HepG2 (cell line): ENCODE measurements around the gene TMEM95. TPM values are rescaled to one million over a fixed set of nuclear protein-coding genes. Genes with fewer than 3 reads are reported as not detected.

Experiments
- ATAC-seq: fragments of 200-7000 bp; cut with Tn5 transposase; 3 replicates; pipeline ENCODE4 v1.9.1; 2020; ENCODE audit warnings: mild to moderate bottlenecking, moderate library complexity
- BruUV-seq: library from RNA; stranded (reverse); fragments of 400-500 nt; replicated peaks from 2 replicates; lab custom pipeline; 2021; lab: Mats Ljungman, UMichigan
- CTCF ChIA-PET: fragments of 300-600 bp; formaldehyde crosslinking; extraction: SDS; loops from one replicate; lab custom pipeline; 2021; ENCODE audit warnings: low total read pairs, inconsistent platforms, low intra/inter-chr PET ratio; lab: Yijun Ruan, JAX
- POLR2A ChIA-PET: fragments of 350-600 bp; sonication (Branson Sonifier 250); formaldehyde crosslinking; loops from one replicate; lab custom pipeline; 2020; ENCODE audit warnings: antibody characterized with exemption, inconsistent platforms; lab: Yijun Ruan, JAX
- DNase-seq: peaks from one replicate; pipeline ENCODE4 v3.0.0-alpha.2; 2015; ENCODE audit warnings: low spot score
- FAIRE-seq: peaks from 3 replicates; lab custom pipeline; 2011; peaks lifted over from hg19 to GRCh38; lab: Jason Lieb, UNC
- H2AFZ ChIP-seq: one replicate; pipeline ENCODE4 v1.6.1; 2011; ENCODE audit warnings: low read length, inconsistent platforms
- H3K27ac ChIP-seq: fragments of 300-600 bp; 3 replicates; pipeline ENCODE4 v1.8.0; 2011; ENCODE audit warnings: mixed run types, mild to moderate bottlenecking, mixed read lengths, low read length, inconsistent platforms; ENCODE audit not compliant: insufficient read depth; ENCODE audit errors: extremely low read length
- H3K27me3 ChIP-seq, 2 experiments: fragments of 200-600 bp in 1 of 2; 2 replicates in 1 of 2; 3 replicates in 1 of 2; pipeline versions ENCODE4 v1.6.0 to v1.8.0; 2011; ENCODE audit warnings: low read length in 2 of 2, mild to moderate bottlenecking in 2 of 2, moderate library complexity in 2 of 2, inconsistent platforms in 1 of 2; ENCODE audit not compliant: insufficient read depth in 2 of 2, control insufficient read depth in 1 of 2
- H3K36me3 ChIP-seq, 2 experiments: fragments of 200-600 bp in 1 of 2; replicated peaks in 1 of 2; 2 replicates in 1 of 2; 3 replicates in 1 of 2; pipeline versions ENCODE4 v1.5.1 to v1.8.0; 2011; ENCODE audit warnings: low read length in 2 of 2, inconsistent platforms in 1 of 2; ENCODE audit not compliant: insufficient read depth in 2 of 2, control insufficient read depth in 1 of 2
- H3K4me1 ChIP-seq: 2 replicates; pipeline ENCODE4 v1.5.1; 2012; ENCODE audit warnings: low read length, inconsistent platforms; ENCODE audit not compliant: insufficient read depth
- H3K4me2 ChIP-seq: 2 replicates; pipeline ENCODE4 v1.6.0; 2011; ENCODE audit warnings: low read depth, low read length, inconsistent platforms
- H3K4me3 ChIP-seq, 3 experiments: fragments of 200-600 bp in 1 of 3; sonication (generic), shearing (Covaris generic) in 1 of 3; replicated peaks in 1 of 3; 2 replicates each; pipeline ENCODE4 v1.5.1; 2011 to 2016; ENCODE audit warnings: low read length in 3 of 3, inconsistent platforms in 2 of 3, low read depth in 2 of 3, mild to moderate bottlenecking in 2 of 3, control low read depth in 1 of 3, mixed read lengths in 1 of 3; ENCODE audit not compliant: insufficient read depth in 1 of 3
- H3K79me2 ChIP-seq: one replicate; pipeline ENCODE4 v1.6.1; 2011; ENCODE audit warnings: low read length, inconsistent platforms; ENCODE audit not compliant: insufficient read depth
- H3K9ac ChIP-seq: 2 replicates; pipeline ENCODE4 v1.6.0; 2011; ENCODE audit warnings: mild to moderate bottlenecking, low read depth, low read length, inconsistent platforms; ENCODE audit not compliant: insufficient read depth
- H3K9me3 ChIP-seq: 2 replicates; pipeline ENCODE4 v1.5.1; 2012; ENCODE audit warnings: mild to moderate bottlenecking, low read length
- H4K20me1 ChIP-seq: 2 replicates; pipeline ENCODE4 v1.6.0; 2011; ENCODE audit warnings: inconsistent platforms, mild to moderate bottlenecking, low read length, moderate library complexity; ENCODE audit not compliant: insufficient read depth
- CREB1 ChIP-seq, 2 experiments: fragments of 450-650 bp in 1 of 2; IDR thresholded peaks; 2 replicates each; pipeline ENCODE4 v1.6.1; 2016 to 2017; ENCODE audit warnings: control low read depth in 1 of 2, mild to moderate bottlenecking in 1 of 2, missing compliant biosample characterization in 1 of 2, missing genetic modification characterization in 1 of 2
- JUND ChIP-seq: sonication (generic); formaldehyde crosslinking; IDR thresholded peaks from 2 replicates; pipeline ENCODE4 v1.8.0; 2022; ENCODE audit warnings: mild to moderate bottlenecking, missing genetic modification reagents
- POLR2A ChIP-seq, 2 experiments: IDR thresholded peaks; 2 replicates each; pipeline ENCODE4 v1.6.1; 2011; ENCODE audit warnings: low read depth in 2 of 2, low read length in 2 of 2, mild to moderate bottlenecking in 1 of 2, moderate library complexity in 1 of 2; ENCODE audit not compliant: insufficient read depth in 1 of 2
- RBM22 ChIP-seq: fragments of 200-400 bp; formaldehyde crosslinking; optimal IDR thresholded peaks from 2 replicates; pipeline ENCODE3; 2017; ENCODE audit warnings: mild to moderate bottlenecking, low read length, moderate library complexity
- REL ChIP-seq: sonication (generic); formaldehyde crosslinking; conservative IDR thresholded peaks from 2 replicates; pipeline ENCODE4 v1.8.0; 2022; ENCODE audit warnings: mild to moderate bottlenecking, missing genetic modification reagents, moderate library complexity
- RFXAP ChIP-seq: sonication (generic); formaldehyde crosslinking; IDR thresholded peaks from 2 replicates; pipeline ENCODE4 v1.4.0; 2020; ENCODE audit warnings: missing genetic modification reagents, borderline replicate concordance
- RXRA ChIP-seq: sonication (generic); formaldehyde crosslinking; IDR thresholded peaks from 2 replicates; pipeline ENCODE4 v1.5.1; 2020; ENCODE audit warnings: missing genetic modification reagents
- SMARCE1 ChIP-seq: fragments of 450-650 bp; IDR thresholded peaks from 2 replicates; pipeline ENCODE4 v1.6.1; 2017; ENCODE audit warnings: borderline replicate concordance
- SRY ChIP-seq: sonication (generic); formaldehyde crosslinking; IDR thresholded peaks from 2 replicates; pipeline ENCODE4 v1.8.0; 2022; ENCODE audit warnings: mild to moderate bottlenecking, missing genetic modification reagents
- SSRP1 ChIP-seq: IDR thresholded peaks from 2 replicates; pipeline ENCODE4 v1.6.1; 2016; ENCODE audit warnings: control low read depth
- YEATS4 ChIP-seq: sonication (generic); formaldehyde crosslinking; IDR thresholded peaks from 2 replicates; pipeline ENCODE4 v1.4.0; 2020; ENCODE audit warnings: missing genetic modification reagents, borderline replicate concordance
- ZNF260 ChIP-seq: sonication (generic); formaldehyde crosslinking; IDR thresholded peaks from 2 replicates; pipeline ENCODE4 v1.4.0; 2020; ENCODE audit warnings: missing genetic modification reagents, low read depth, mild to moderate bottlenecking, borderline replicate concordance
- ZNF546 ChIP-seq: sonication (generic); formaldehyde crosslinking; conservative IDR thresholded peaks from 2 replicates; pipeline ENCODE4 v1.8.1; 2023; ENCODE audit warnings: mild to moderate bottlenecking, missing genetic modification reagents
- ZNF839 ChIP-seq: sonication (generic); formaldehyde crosslinking; IDR thresholded peaks from 2 replicates; pipeline ENCODE4 v1.4.0; 2020; ENCODE audit warnings: missing genetic modification reagents, mild to moderate bottlenecking, borderline replicate concordance
- WGBS: methylation state at CpG from one replicate; pipeline ENCODE4 v1.1.6; 2017; ENCODE audit warnings: low lambda C conversion rate; 5-methylcytosine and 5-hydroxymethylcytosine counted together
- in situ Hi-C: cut with HindIII; loops from 2 replicates; pipeline ENCODE4 v1.10.0; 2017; ENCODE audit warnings: low pct_unique_long_range_greater_than_20kb; ENCODE audit not compliant: extremely low pct_ligation_motif_present
- intact Hi-C: fragments of 100-400 bp; cut with micrococcal nuclease; formaldehyde crosslinking; loops from one replicate; pipeline ENCODE4 v1.10.0; 2022; ENCODE audit not compliant: unreplicated experiment
- polyA plus RNA-seq, 8 experiments: library from polyadenylated mRNA; depleted of rRNA in 3 of 8; stranded (reverse) in 7 of 8; unstranded in 1 of 8; fragments of >200 nt; fragmentation: Illumina TruSeq in 4 of 8; extraction: Trizol in 4 of 8; gene quantifications; 2 replicates each; pipeline versions ENCODE4 v1.2.1 to v1.2.3, GENCODE V29; 2011 to 2016; ENCODE audit warnings: low read depth in 4 of 8, missing spikeins in 1 of 8, mixed read lengths in 1 of 8; ENCODE audit not compliant: insufficient read depth in 1 of 8
- total RNA-seq, 5 experiments: library from RNA; depleted of rRNA; stranded (reverse); fragments of >200 nt; fragmentation: Illumina TruSeq; extraction: Trizol; gene quantifications; 2 replicates each; pipeline ENCODE4 v1.2.3, GENCODE V29; 2016; ENCODE audit warnings: low read depth in 1 of 5
- TF ChIP-seq, protein P1 (sequence below): sonication (generic); formaldehyde crosslinking; IDR thresholded peaks from 2 replicates; pipeline ENCODE4 v1.4.0; 2020; ENCODE audit warnings: missing genetic modification reagents
- TF ChIP-seq, protein P2 (sequence below): sonication (generic); formaldehyde crosslinking; conservative IDR thresholded peaks from 2 replicates; pipeline ENCODE4 v1.4.0; 2020; ENCODE audit warnings: missing genetic modification reagents

Gene TMEM95
- total and polyA plus RNA-seq, 2 of the 13 experiments (the other 11 are each of a cell fraction or from before 2014, with no cell fraction given), result not detected

DNA sequence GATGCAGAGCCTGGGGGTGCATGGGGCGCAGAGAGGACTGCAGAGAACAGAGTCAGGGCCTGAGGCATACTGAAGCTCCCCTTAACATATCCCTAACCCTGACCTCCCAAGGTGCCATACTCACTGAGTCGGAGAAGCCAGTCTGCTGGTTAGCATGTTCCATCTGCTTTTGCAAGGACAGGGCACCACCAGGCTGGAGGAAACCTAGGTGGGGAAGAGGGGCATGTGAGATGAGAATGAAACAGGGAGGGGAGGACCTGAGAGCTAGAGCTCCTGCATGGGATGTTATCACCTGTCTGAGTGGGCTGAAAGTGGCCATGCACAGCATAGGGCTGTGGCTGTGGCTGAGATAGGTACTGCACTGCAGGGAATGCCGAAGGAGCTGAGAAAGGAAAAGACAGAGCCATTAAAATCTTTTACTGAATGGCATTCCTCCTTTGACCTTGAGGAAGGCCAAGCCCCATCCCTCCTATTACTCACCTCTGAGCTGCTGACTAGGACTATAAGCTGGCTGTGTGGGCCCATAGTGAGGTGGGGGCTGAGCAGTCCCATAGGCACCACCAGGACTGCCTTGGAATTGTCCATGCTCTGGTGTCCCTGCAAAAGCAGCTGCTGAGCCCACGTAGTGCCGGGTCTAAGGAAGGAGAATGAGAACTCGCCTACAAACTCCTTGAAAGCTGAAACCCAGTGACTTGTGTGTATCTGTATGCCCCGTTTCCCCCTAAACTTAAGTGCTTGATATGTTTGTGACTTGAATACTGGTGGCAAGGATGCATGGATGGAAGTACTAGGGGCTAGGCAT lies 41.7 kb upstream of the TMEM95 start (continued):
- TF ChIP-seq JUND (CRISPR knock-in tag), result peak; percentile 23; the same call in 1 of the 2 replicates
- TF ChIP-seq RXRA, result no peak
- peak; percentile 51 to 70; a peak in 3 of 4 replicates for TF ChIP-seq POLR2A (IDR thresholded peaks at IDR 0.05; ENCODE audit: insufficient read depth in 1 of 2, low read depth in 2 of 2, low read length in 2 of 2)
- TF ChIP-seq SSRP1 (CRISPR knock-in tag), result peak; percentile 15; the same call in 1 of the 2 replicates
- TF ChIP-seq, all 625 proteins: peak for 13

DNA sequence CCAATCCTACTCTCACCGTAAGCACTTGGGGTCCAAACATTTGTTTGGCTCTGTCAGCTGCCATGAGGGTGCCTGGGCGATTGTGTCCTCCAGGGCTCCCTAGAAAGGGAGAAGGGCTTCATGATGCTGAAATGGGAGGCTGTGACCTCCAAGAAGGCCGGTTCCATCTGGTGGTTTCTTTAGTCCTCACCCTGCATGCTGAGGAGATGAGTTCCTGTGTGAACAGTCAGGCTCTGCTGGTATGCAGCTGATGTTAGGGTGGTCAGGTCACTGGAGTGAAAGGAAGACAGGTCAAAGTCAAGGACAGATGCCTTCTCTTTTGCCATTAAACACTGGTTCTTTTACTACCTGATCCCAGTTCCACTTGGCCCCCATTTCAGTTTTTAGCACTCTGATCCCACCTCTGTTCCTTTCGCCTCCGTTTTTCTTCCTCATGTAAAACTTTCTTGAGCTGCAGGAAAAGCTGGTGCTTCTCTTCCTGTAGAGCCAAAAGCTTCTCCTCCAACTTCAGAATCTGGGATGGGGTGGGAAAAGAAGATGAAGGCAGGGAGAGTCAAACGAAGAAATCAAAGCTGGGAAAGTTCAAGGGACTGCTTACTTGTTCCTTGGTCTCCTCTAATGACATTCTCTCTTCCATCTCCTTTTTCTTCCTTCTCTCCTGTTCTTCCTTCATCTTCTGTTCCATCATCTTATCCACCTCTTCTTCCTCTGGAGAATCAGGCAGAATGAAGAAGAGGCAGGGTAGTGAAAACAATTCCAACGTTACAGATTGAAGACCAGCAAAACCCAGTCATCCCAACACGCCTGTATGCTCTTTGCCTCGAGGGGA lies 40.9 kb upstream of the TMEM95 start:
- TSS peak; percentile 79 for BruUV-seq
- no peak overlapping the region for H2AFZ ChIP-seq
- in situ Hi-C loops (no loop called here), intact Hi-C loops (no loop called here)
- FAIRE-seq (peak; percentile 47), ATAC-seq (peak; percentile 16), DNase-seq (no peak)
- peak overlapping the region; percentile 69 for H3K4me2 ChIP-seq
- peak overlapping the region; percentile 82 to 89 (median 82); a peak in 5 of 6 replicates for H3K4me3 ChIP-seq
- H3K79me2 ChIP-seq, result peaks cover 36% of the 10 kb centered on the region
- peak overlapping the region; percentile 60 for H3K27ac ChIP-seq
- H3K36me3 ChIP-seq, result peaks cover 24 to 60% of the 10 kb centered on the region in 2 experiments
- 34% methylated on average over 7 of the region's 9 CpGs for WGBS
- ChIA-PET POLR2A (interaction anchor here (0.7 to 5.8 kb wide), 13 partner anchors 15 to 268 kb away, joined by 3 to 47 read pairs (median 4); partner anchors contain the start of genes ACADVL, ACAP1, DLG4 and GABARAP), CTCF (interaction anchor here (0.7 kb wide), 1 partner anchor 33 kb away, joined by 3 read pairs; the partner anchor contains the start of gene SLC2A4)
- H4K20me1 ChIP-seq, result peaks cover 43% of the 10 kb centered on the region
- H3K9ac ChIP-seq, result peak overlapping the region; percentile 75
- no peaks in the 10 kb centered on the region for H3K27me3 ChIP-seq
- no peaks in the 10 kb centered on the region for H3K9me3 ChIP-seq
- H3K4me1 ChIP-seq, result peaks cover 49% of the 10 kb centered on the region
- TF ChIP-seq RBM22, result peak; percentile 47
- TF ChIP-seq YEATS4 (CRISPR knock-in tag), result no peak
- TF ChIP-seq SMARCE1, result no peak
- no peak for TF ChIP-seq ZNF260 (CRISPR knock-in tag)
- TF ChIP-seq, protein P1, sequence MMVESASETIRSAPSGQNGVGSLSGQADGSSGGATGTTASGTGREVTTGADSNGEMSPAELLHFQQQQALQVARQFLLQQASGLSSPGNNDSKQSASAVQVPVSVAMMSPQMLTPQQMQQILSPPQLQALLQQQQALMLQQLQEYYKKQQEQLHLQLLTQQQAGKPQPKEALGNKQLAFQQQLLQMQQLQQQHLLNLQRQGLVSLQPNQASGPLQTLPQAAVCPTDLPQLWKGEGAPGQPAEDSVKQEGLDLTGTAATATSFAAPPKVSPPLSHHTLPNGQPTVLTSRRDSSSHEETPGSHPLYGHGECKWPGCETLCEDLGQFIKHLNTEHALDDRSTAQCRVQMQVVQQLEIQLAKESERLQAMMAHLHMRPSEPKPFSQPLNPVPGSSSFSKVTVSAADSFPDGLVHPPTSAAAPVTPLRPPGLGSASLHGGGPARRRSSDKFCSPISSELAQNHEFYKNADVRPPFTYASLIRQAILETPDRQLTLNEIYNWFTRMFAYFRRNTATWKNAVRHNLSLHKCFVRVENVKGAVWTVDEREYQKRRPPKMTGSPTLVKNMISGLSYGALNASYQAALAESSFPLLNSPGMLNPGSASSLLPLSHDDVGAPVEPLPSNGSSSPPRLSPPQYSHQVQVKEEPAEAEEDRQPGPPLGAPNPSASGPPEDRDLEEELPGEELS (CRISPR knock-in tag), result no peak
- no peak for TF ChIP-seq ZNF546 (CRISPR knock-in tag)
- no peak for TF ChIP-seq RFXAP (CRISPR knock-in tag)
- TF ChIP-seq ZNF839, result no peak; the same call in 1 of the 2 replicates
- TF ChIP-seq, protein P2, sequence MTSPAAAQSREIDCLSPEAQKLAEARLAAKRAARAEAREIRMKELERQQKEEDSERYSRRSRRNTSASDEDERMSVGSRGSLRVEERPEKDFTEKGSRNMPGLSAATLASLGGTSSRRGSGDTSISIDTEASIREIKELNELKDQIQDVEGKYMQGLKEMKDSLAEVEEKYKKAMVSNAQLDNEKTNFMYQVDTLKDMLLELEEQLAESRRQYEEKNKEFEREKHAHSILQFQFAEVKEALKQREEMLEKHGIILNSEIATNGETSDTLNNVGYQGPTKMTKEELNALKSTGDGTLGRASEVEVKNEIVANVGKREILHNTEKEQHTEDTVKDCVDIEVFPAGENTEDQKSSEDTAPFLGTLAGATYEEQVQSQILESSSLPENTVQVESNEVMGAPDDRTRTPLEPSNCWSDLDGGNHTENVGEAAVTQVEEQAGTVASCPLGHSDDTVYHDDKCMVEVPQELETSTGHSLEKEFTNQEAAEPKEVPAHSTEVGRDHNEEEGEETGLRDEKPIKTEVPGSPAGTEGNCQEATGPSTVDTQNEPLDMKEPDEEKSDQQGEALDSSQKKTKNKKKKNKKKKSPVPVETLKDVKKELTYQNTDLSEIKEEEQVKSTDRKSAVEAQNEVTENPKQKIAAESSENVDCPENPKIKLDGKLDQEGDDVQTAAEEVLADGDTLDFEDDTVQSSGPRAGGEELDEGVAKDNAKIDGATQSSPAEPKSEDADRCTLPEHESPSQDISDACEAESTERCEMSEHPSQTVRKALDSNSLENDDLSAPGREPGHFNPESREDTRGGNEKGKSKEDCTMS (CRISPR knock-in tag), result no peak
- TF ChIP-seq SRY (CRISPR knock-in tag), result 0 out of 2 replicates have a peak, but pooled peaks have one; percentile 13
- TF ChIP-seq CREB1 (IDR thresholded peaks at IDR 0.05), result no peak
- peak; percentile 17; the same call in 1 of the 2 replicates for TF ChIP-seq CREB1 (CRISPR knock-in tag; IDR thresholded peaks at IDR 0.05)
- TF ChIP-seq REL, result no peak
